HG03571 (cell line): Measurements from ENCODE around the gene ESRRG.

ENCODE experiments used
- ATAC-seq: cut with Tn5 transposase; IDR thresholded peaks from one replicate; pipeline ENCODE4 v1.9.1; 2021; ENCODE audit not compliant: unreplicated experiment

Gene ESRRG

GRCh38 chr1:216457356-216457755 is 265.9 kb downstream of the ESRRG start:
- ATAC-seq: no peak

- ATAC-seq: no peak
These were observed 266.5 kb downstream of the ESRRG start for GRCh38 chr1:216456682-216457081.

GRCh38 chr1:216453777-216454176 is 269.5 kb downstream of the ESRRG start:
- ATAC-seq: no peak
